ENCODE measurements around the gene MDK.
A peak's percentile ranks its signal among the peaks of the same experiment; 100 is the strongest.
"Not testable (repeated sequence)": the region's sequence is repeated elsewhere in the genome, so short reads cannot be mapped to it uniquely, and the experiment has no call there.

The MDK gene

GRCh38 chr11:46369458-46370152 is 11.9 kb upstream of the MDK start:
- TF ChIP-seq CTCF (IDR thresholded peaks at IDR 0.05; ENCODE audit: extremely low read depth, missing control alignments) = peak; percentile 81
- peak; percentile 81 for DNase-seq (ENCODE audit: low spot score)

- DNase-seq (ENCODE audit: low spot score) = no peak
- no peak for TF ChIP-seq CTCF (IDR thresholded peaks at IDR 0.05; ENCODE audit: extremely low read depth, missing control alignments)
These were observed 11.2 kb upstream of the MDK start for GRCh38 chr11:46370253-46370652.

DNA sequence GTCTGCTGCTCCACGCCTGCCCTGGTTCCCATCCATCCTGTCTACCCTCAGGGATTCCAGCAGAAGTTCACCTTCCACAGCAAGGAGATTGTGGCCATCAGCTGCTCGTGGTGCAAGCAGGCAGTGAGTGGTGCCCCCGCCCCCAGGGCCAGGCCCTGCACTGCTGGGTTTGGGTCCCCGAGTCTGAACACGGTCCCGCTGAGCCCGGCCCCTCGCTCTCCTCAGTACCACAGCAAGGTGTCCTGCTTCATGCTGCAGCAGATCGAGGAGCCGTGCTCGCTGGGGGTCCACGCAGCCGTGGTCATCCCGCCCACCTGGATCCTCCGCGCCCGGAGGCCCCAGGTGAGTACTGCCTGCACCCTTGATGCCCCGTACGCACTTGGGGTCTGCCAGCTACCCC is 10.2 kb upstream of the MDK start:
- not testable (repeated sequence) for DNase-seq (ENCODE audit: low spot score)

DNA sequence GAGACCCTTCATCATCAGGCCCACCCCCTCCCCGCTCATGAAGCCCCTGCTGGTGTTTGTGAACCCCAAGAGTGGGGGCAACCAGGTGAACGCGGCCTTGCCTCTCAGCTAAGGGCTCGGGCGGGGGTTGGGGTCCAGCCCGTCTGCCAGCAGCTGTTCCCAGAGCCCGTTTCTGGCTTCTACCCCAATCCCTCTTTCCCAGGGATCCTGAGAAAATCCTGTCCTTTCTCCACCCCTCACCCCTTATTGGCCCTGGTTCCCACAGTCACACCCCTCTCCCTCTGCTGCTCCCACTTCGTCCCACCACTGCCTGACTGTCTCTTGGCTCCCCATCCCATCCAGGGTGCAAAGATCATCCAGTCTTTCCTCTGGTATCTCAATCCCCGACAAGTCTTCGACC is 9.4 kb upstream of the MDK start:
- TF ChIP-seq CTCF (IDR thresholded peaks at IDR 0.05; ENCODE audit: extremely low read depth, missing control alignments) = no peak
- no peak for DNase-seq (ENCODE audit: low spot score)

- not testable (repeated sequence) for DNase-seq (ENCODE audit: low spot score)
These were observed 9.0 kb upstream of the MDK start for GRCh38 chr11:46372501-46372900.

DNA sequence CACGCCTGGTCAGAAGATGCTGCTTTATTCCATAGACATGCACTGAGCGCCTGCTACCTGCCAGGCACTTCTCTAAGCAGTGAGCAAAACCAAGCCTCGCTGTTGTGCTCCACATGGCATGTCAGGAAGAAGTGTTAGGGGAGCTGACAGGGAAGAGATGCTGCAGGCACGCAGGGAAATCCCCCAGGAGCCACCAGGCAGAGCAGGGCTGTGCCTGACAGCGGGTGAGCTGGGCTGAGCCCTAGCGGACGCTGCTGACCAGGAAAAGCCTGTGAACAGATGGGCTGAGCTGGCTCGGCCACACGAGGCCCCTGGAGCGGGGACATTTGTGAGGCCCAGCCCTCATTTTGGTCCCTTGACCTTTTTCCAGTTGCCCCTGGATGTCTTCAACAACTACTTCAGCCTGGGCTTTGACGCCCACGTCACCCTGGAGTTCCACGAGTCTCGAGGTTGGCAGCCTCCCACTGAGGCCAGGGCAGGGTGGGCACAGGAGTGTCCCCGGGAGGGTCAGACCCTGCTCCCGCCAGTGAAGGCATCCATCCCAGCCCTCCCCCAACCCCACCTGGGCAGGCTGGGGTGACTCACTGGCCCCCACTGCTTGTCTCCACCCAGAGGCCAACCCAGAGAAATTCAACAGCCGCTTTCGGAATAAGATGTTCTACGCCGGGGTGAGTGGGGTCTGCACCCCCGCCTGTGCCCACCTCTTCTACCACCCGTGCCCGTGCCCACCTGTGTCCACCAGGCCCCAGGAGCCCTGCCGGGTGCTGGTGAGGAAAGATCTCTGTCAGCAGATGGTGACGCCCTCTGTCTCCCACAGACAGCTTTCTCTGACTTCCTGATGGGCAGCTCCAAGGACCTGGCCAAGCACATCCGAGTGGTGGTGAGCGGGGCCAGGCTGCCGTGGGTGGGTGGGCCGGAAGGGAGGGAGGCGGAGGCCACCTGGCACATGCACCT is 7.4 kb upstream of the MDK start:
- no peak for TF ChIP-seq CTCF (IDR thresholded peaks at IDR 0.05; ENCODE audit: extremely low read depth, missing control alignments)
- no peak for DNase-seq (ENCODE audit: low spot score)

- TF ChIP-seq CTCF (IDR thresholded peaks at IDR 0.05; ENCODE audit: extremely low read depth, missing control alignments) = no peak
- no peak for DNase-seq (ENCODE audit: low spot score)
These were observed 6.7 kb upstream of the MDK start for GRCh38 chr11:46374815-46375214.

DNA sequence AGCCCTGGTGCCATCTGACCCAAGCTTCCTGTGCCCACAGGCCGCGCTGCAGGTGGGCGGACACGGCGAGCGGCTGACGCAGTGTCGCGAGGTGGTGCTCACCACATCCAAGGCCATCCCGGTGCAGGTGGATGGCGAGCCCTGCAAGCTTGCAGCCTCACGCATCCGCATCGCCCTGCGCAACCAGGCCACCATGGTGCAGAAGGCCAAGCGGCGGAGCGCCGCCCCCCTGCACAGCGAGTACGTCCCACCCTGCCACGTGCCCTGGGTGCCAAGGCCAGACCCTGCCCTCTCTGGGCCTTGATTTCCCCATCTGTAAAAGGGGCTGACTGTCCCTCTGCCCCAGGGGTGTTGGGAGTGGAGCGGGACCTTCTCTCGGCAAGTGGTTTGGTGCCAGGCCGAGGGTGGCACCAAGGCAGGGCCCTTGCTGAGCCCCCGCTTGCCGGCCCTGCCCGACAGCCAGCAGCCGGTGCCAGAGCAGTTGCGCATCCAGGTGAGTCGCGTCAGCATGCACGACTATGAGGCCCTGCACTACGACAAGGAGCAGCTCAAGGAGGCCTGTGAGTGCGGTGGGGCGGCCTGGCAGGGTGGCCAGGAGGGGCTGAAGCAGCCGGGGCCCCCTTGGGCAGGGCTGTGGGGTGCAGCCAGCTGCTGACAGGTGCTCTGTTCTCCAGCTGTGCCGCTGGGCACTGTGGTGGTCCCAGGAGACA is 5.9 kb upstream of the MDK start:
- DNase-seq (ENCODE audit: low spot score) = no peak
- TF ChIP-seq CTCF (IDR thresholded peaks at IDR 0.05; ENCODE audit: extremely low read depth, missing control alignments) = no peak
